Activated T-helper 17 cell treated with anti-CD3 and anti-CD28 coated beads, Interleukin-2, amount 50 U/mL, for 72 hours (primary cell): ENCODE measurements around the gene BDP1. TPM values are rescaled to one million over a fixed set of nuclear protein-coding genes. Genes with fewer than 3 reads are reported as not detected.
"Not testable (repeated sequence)": the region's sequence is repeated elsewhere in the genome, so short reads cannot be mapped to it uniquely, and the experiment has no call there.

ENCODE experiments used
- ATAC-seq: fragments of 150-1000 bp; cut with Tn5 transposase; replicated peaks from 2 replicates; pipeline ENCODE4 v1.10.0; 2021; ENCODE audit warnings: mild to moderate bottlenecking, moderate library complexity
- H3K27ac Mint-ChIP-seq: one replicate; pipeline ENCODE4 v1.8.0; 2022; ENCODE audit warnings: mixed read lengths
- H3K27me3 Mint-ChIP-seq: one replicate; pipeline ENCODE4 v1.8.0; 2022; ENCODE audit warnings: mixed read lengths
- H3K36me3 Mint-ChIP-seq: one replicate; pipeline ENCODE4 v1.8.0; 2022; ENCODE audit warnings: low read depth, mild to moderate bottlenecking, mixed read lengths
- H3K4me1 Mint-ChIP-seq: one replicate; pipeline ENCODE4 v1.8.0; 2022; ENCODE audit warnings: mixed read lengths
- H3K4me3 Mint-ChIP-seq: one replicate; pipeline ENCODE4 v1.8.0; 2022; ENCODE audit warnings: mild to moderate bottlenecking, mixed read lengths
- H3K9me3 Mint-ChIP-seq: one replicate; pipeline ENCODE4 v1.8.0; 2022; ENCODE audit warnings: mixed read lengths
- total RNA-seq, 2 donors: library from RNA; stranded (reverse); gene quantifications; one replicate each; pipeline ENCODE4 v1.2.3, GENCODE V29; 2022

BDP1 gene
- total RNA-seq = 10 to 100 TPM; 27.1 to 34.4 TPM

- Mint-ChIP-seq H3K27ac (peak within 1 kb of the TSS; percentile 94), H3K4me3 (peak within 1 kb of the TSS; percentile 87), H3K36me3 (peaks cover 46% of the 10 kb centered on the region), H3K27me3 (peaks cover 2% of the 10 kb centered on the region), H3K9me3 (no peaks in the 10 kb centered on the region), H3K4me1 (peaks cover 12% of the 10 kb centered on the region)
- ATAC-seq = peak; percentile 96
Measured at GRCh38 chr5:71455427-71456361, at the start of gene BDP1. TSS of gene BDP1 (plus strand) at chr5:71455651. CDS start at chr5:71455878, 227 bp downstream.

- ATAC-seq = not testable (repeated sequence)
Measured at GRCh38 chr5:71410088-71410487, 45.4 kb upstream of the BDP1 start.

GRCh38 chr5:71415626-71416025 lies 39.8 kb upstream of the BDP1 start:
- H3K4me1 Mint-ChIP-seq, H3K9me3 Mint-ChIP-seq, H3K4me3 Mint-ChIP-seq, ATAC-seq, H3K27ac Mint-ChIP-seq, H3K36me3 Mint-ChIP-seq: not testable (repeated sequence)
- peaks cover 39% of the 10 kb centered on the region for H3K27me3 Mint-ChIP-seq

More at GRCh38 chr5:71410088-71410487, 45.4 kb upstream of the BDP1 start:
- not testable (repeated sequence) for H3K9me3 Mint-ChIP-seq, H3K4me1 Mint-ChIP-seq, H3K36me3 Mint-ChIP-seq, H3K4me3 Mint-ChIP-seq, H3K27ac Mint-ChIP-seq
- peaks cover 22% of the 10 kb centered on the region for H3K27me3 Mint-ChIP-seq

- H3K36me3 Mint-ChIP-seq, ATAC-seq, H3K4me3 Mint-ChIP-seq, H3K27ac Mint-ChIP-seq, H3K4me1 Mint-ChIP-seq, H3K9me3 Mint-ChIP-seq: not testable (repeated sequence)
- H3K27me3 Mint-ChIP-seq = peaks cover 43% of the 10 kb centered on the region
Measured at GRCh38 chr5:71418026-71418425, 37.4 kb upstream of the BDP1 start.

GRCh38 chr5:71421278-71421677 lies 34.2 kb upstream of the BDP1 start:
- H3K27me3 Mint-ChIP-seq = peaks cover 28% of the 10 kb centered on the region
- H3K9me3 Mint-ChIP-seq, H3K36me3 Mint-ChIP-seq, H3K4me1 Mint-ChIP-seq, ATAC-seq, H3K27ac Mint-ChIP-seq, H3K4me3 Mint-ChIP-seq: not testable (repeated sequence)

GRCh38 chr5:71423896-71424295 lies 31.6 kb upstream of the BDP1 start:
- not testable (repeated sequence) for H3K4me3 Mint-ChIP-seq, H3K36me3 Mint-ChIP-seq, ATAC-seq, H3K9me3 Mint-ChIP-seq, H3K27ac Mint-ChIP-seq, H3K4me1 Mint-ChIP-seq
- peaks cover 14% of the 10 kb centered on the region for H3K27me3 Mint-ChIP-seq

GRCh38 chr5:71426686-71427474 lies 28.6 kb upstream of the BDP1 start:
- not testable (repeated sequence) for ATAC-seq, H3K9me3 Mint-ChIP-seq, H3K27ac Mint-ChIP-seq, H3K36me3 Mint-ChIP-seq, H3K4me1 Mint-ChIP-seq, H3K4me3 Mint-ChIP-seq, H3K27me3 Mint-ChIP-seq

- H3K9me3 Mint-ChIP-seq, H3K27ac Mint-ChIP-seq, H3K4me1 Mint-ChIP-seq, H3K36me3 Mint-ChIP-seq, H3K4me3 Mint-ChIP-seq, ATAC-seq: not testable (repeated sequence)
- H3K27me3 Mint-ChIP-seq = peaks cover 17% of the 10 kb centered on the region
Measured at GRCh38 chr5:71432410-71432809, 23.0 kb upstream of the BDP1 start.

- not testable (repeated sequence) for H3K36me3 Mint-ChIP-seq, H3K27ac Mint-ChIP-seq, H3K4me3 Mint-ChIP-seq, H3K9me3 Mint-ChIP-seq, ATAC-seq, H3K4me1 Mint-ChIP-seq
- H3K27me3 Mint-ChIP-seq = peaks cover 14% of the 10 kb centered on the region
Measured at GRCh38 chr5:71434825-71435224, 20.6 kb upstream of the BDP1 start.

- peaks cover 14% of the 10 kb centered on the region for H3K27me3 Mint-ChIP-seq
- not testable (repeated sequence) for H3K36me3 Mint-ChIP-seq, H3K4me1 Mint-ChIP-seq, H3K9me3 Mint-ChIP-seq, H3K4me3 Mint-ChIP-seq, H3K27ac Mint-ChIP-seq, ATAC-seq
Measured at GRCh38 chr5:71441564-71441963, 13.9 kb upstream of the BDP1 start.

GRCh38 chr5:71443891-71444290 lies 11.6 kb upstream of the BDP1 start:
- not testable (repeated sequence) for H3K4me1 Mint-ChIP-seq, H3K27ac Mint-ChIP-seq, H3K9me3 Mint-ChIP-seq, H3K36me3 Mint-ChIP-seq, ATAC-seq, H3K4me3 Mint-ChIP-seq
- peaks cover 13% of the 10 kb centered on the region for H3K27me3 Mint-ChIP-seq

GRCh38 chr5:71445015-71445414 lies 10.4 kb upstream of the BDP1 start:
- ATAC-seq, H3K9me3 Mint-ChIP-seq, H3K27ac Mint-ChIP-seq, H3K4me1 Mint-ChIP-seq, H3K36me3 Mint-ChIP-seq: not testable (repeated sequence)
- Mint-ChIP-seq H3K27me3 (peaks cover 13% of the 10 kb centered on the region), H3K4me3 (peak overlapping the region; percentile 9)

GRCh38 chr5:71445523-71446152 lies 9.8 kb upstream of the BDP1 start:
- peak overlapping the region; percentile 9 for H3K4me3 Mint-ChIP-seq
- ATAC-seq, H3K36me3 Mint-ChIP-seq, H3K27ac Mint-ChIP-seq, H3K9me3 Mint-ChIP-seq, H3K4me1 Mint-ChIP-seq: not testable (repeated sequence)
- H3K27me3 Mint-ChIP-seq = peaks cover 15% of the 10 kb centered on the region

GRCh38 chr5:71446540-71447216 lies 8.8 kb upstream of the BDP1 start:
- H3K4me3 Mint-ChIP-seq = peak overlapping the region; percentile 20
- H3K9me3 Mint-ChIP-seq, H3K27ac Mint-ChIP-seq, H3K36me3 Mint-ChIP-seq, H3K4me1 Mint-ChIP-seq: not testable (repeated sequence)
- H3K27me3 Mint-ChIP-seq = peaks cover 17% of the 10 kb centered on the region
- peak; percentile 18 for ATAC-seq
